Fibroblast of villous mesenchyme (primary cell): ENCODE data around the gene CHD1L. TPM values are rescaled to one million over a fixed set of nuclear protein-coding genes. Genes with fewer than 3 reads are reported as not detected.
"Not testable (repeated sequence)": the region's sequence is repeated elsewhere in the genome, so short reads cannot be mapped to it uniquely, and the experiment has no call there.

Experiments used
- DNase-seq: peaks from one replicate; pipeline ENCODE4 v3.0.0-alpha.2; 2010; ENCODE audit warnings: low read depth
- H3K4me3 ChIP-seq: 2 replicates; pipeline ENCODE4 v1.5.1; 2011; ENCODE audit warnings: low read depth, mild to moderate bottlenecking, low read length
- CTCF ChIP-seq: IDR thresholded peaks from 2 replicates; pipeline ENCODE4 v1.5.1; 2012; ENCODE audit warnings: low read depth, mild to moderate bottlenecking, low read length; ENCODE audit not compliant: insufficient read depth
- total RNA-seq: library from RNA; depleted of rRNA; stranded (reverse); fragments of >200 nt; gene quantifications from 2 replicates; pipeline ENCODE4 v1.2.3, GENCODE V29; 2012

Gene CHD1L
- total RNA-seq, 1 donor: 37.6 TPM

- peak; percentile 71 for DNase-seq
- H3K4me3 ChIP-seq: peak within 1 kb of the TSS; percentile 72
- TF ChIP-seq CTCF: peak; percentile 28
Measured at GRCh38 chr1:147225193-147225730, 17.2 kb upstream of the CHD1L start, which contains the start of gene FMO5. Gene FMO5 (minus strand): TSS chr1:147225339. CDS start chr1:147225029, 310 bp downstream.

- H3K4me3 ChIP-seq, DNase-seq: not testable (repeated sequence)
Measured at GRCh38 chr1:147231032-147231431, 11.5 kb upstream of the CHD1L start.

GRCh38 chr1:147233903-147234302, 8.6 kb upstream of the CHD1L start:
- H3K4me3 ChIP-seq, DNase-seq: not testable (repeated sequence)

- no peak for TF ChIP-seq CTCF
- H3K4me3 ChIP-seq: no peak overlapping the region
- DNase-seq: no peak
Measured at GRCh38 chr1:147235822-147236221, 6.7 kb upstream of the CHD1L start.

GRCh38 chr1:147236448-147236847, 6.0 kb upstream of the CHD1L start:
- DNase-seq: no peak
- no peak overlapping the region for H3K4me3 ChIP-seq
- TF ChIP-seq CTCF: no peak

GRCh38 chr1:147236959-147237791, 5.3 kb upstream of the CHD1L start:
- no peak for DNase-seq
- no peak for TF ChIP-seq CTCF
- H3K4me3 ChIP-seq: no peak overlapping the region

GRCh38 chr1:147238053-147238902, 4.2 kb upstream of the CHD1L start:
- no peak for DNase-seq
- TF ChIP-seq CTCF: no peak
- no peak overlapping the region for H3K4me3 ChIP-seq
